HL-60/S4 treated with retinoic acid at 250 ng/mL for 4 days and 3 days (cell line): ENCODE measurements around the gene GMDS.
"Not testable (repeated sequence)": the region's sequence is repeated elsewhere in the genome, so short reads cannot be mapped to it uniquely, and the experiment has no call there.

Source experiments
- in situ Hi-C: fragments of 300-500 bp; cut with MboI; formaldehyde crosslinking; loops from 2 replicates; pipeline ENCODE4 v1.7.0; 2022; ENCODE audit warnings: low sequenced_read_pairs

Gene GMDS

GRCh38 chr6:1848752-1849151 lies 396.7 kb downstream of the GMDS start:
- in situ Hi-C loops = no loop called here

DNA sequence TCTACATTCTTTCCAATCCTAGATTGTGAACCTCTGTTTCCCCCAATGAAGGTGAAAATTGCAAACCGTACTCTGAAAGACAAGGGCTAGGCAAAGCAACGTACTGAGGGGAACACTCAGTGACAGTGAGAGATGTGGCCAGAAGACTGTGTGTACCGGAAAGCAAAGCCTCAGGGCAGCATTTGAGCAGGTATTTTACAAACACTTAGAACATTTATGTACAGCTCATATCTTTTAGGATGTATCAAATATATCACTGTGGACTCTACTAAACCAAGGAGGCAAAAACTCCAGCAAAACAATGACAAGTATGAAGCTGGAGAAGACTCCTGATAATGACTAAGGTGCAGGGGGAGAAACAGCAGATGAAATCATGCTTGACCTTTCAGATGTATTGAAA lies 398.8 kb downstream of the GMDS start:
- in situ Hi-C loops = no loop called here

GRCh38 chr6:1845543-1845942 lies 399.9 kb downstream of the GMDS start:
- in situ Hi-C loops = not testable (repeated sequence)

DNA sequence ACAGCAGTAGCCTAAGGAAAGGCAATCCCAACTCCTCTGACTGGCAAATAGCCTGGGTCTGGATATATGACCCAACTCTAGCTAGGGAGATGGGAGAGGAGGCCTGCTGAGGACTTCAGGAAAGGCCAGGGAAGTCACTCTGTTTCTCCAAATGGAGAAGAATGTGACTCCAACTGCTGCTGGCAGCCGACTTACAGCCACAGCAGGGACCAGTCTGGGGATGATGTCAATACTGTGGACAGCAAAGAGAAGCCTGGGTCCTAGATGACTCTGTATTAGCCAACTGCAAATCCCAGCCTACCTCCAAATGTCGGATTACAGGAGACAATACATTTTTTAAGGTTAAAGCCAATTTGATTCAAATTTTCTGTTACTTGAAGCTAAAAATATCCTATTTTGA lies 403.1 kb downstream of the GMDS start:
- in situ Hi-C loops = no loop called here

DNA sequence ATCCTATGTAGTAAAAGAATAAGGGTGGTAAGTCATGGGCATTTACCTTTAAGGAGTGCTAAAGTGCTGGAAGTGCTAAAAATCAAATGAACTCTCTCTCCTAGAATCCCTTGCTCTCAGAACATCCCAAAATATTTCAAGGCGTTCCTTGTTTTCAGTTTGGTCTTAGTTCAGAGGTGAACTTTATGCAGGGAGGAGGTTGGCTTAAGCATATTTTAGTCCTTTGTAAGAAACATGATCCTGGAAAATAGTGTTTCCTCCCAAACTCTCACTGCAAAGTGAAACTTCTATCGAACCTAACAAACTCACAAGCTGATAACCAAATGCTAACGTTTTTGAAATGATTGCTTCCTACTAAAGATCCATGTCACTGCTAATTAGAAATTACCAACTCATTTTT lies 404.3 kb downstream of the GMDS start:
- in situ Hi-C loops = no loop called here

GRCh38 chr6:1840491-1841121 lies 404.8 kb downstream of the GMDS start:
- in situ Hi-C loops = no loop called here

GRCh38 chr6:1839361-1839760 lies 406.0 kb downstream of the GMDS start:
- in situ Hi-C loops = no loop called here

DNA sequence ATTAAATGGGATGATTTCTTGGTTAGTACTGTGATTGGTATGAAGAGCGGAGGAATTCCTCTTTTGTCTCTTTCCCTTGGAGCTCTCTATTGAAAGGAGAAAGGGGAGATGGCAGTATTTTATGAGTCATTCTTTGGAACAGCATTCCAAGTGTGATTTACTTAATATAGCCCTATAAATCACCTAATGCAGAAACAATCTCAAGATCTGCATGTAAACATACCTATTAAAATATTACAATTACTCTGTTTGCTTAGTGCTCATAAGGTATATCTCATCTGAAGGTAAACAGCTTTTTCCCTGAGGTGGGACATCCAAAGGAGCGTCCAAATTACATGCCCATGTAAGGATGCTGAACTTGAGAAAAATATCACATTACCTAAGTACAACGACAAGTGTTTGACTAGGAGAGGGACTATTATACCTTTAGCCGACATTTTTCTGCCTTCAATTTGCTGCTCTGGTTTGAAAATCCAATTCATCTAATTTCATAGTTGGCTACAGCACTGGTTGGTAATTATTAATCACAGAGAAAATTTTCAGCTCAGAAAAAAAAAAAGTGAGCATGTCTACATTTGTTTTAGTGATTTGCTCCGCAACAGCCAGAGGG lies 406.7 kb downstream of the GMDS start:
- in situ Hi-C loops = no loop called here

DNA sequence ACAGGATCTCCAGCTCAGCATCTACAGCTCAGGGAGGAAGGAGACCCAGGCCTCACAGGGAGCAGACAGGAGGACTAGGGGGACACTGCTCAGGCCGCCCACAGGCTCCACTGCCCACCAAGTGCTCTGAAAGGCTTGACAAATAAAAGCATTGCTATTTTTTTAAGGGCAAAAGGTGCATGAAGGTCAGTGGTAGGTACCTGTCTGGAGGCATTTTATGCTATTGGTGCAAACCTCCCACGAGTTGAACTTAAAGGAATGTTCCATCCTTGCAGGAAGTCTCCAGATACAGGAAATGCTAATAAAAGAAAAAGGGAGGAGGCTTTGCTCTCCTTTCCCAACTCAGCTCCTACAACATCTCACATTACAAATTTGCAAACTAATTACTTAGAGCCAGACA lies 407.6 kb downstream of the GMDS start:
- in situ Hi-C loops = no loop called here

- in situ Hi-C loops = no loop called here
These were observed 408.7 kb downstream of the GMDS start for GRCh38 chr6:1836690-1837089.

- in situ Hi-C loops = no loop called here
These were observed 410.5 kb downstream of the GMDS start for GRCh38 chr6:1834646-1835516.

DNA sequence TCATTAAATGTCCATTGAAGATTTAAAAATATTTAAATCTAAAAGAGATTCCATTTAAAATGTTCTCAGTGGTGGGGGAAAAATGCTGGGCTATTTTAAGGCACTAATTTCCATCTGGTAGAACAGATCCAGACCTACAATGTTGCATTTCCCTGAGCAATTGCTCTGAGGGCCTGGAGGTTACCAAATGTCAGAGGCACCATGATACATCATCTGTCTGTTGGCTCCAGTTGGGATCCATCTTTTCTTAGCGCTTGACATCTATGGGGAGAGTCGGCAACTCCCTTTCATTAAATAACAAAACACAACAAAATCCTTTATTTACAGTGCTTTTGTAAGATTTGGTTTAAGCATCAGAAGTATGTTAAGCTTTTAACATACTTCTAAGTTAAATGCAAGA lies 411.2 kb downstream of the GMDS start:
- in situ Hi-C loops = no loop called here

- in situ Hi-C loops = no loop called here
These were observed 412.3 kb downstream of the GMDS start for GRCh38 chr6:1832844-1833787.

- in situ Hi-C loops = no loop called here
These were observed 413.0 kb downstream of the GMDS start for GRCh38 chr6:1832358-1832757.

DNA sequence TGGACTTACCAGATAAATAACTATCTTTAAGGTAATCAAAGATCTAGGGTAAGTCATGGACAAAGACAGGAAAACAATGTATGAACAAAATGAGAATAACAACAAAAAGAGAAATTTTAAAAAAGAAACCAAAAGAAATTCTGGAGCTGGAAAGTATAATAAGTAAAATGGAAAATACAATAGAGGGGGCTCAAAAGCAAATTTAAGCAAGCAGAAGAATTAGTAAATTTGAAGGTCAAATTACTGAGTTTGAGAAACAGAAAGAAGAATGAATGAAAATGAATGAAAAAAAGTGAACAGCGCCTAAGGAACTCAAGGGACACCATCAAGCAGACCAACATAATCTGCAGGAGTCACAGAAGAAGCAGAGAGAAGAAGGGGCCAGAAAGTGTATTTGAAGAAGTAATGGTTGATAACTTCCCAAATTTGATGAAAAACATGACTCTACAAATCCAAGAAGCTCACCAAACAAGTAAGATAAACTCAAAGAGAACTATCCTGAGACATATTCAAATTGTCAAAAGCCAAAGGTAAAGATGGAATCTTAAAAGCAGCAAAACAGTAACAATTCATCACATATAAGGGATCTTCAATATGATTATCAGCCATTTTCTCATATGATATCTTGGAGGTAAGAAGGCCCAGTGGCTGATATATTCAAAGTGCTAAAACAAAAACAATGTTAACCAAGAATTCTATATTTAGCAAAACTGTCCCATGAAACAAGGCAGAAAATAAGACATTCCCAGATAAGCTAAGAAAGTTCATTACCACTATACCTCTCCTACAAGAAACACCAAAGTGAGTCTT lies 417.2 kb downstream of the GMDS start:
- in situ Hi-C loops = no loop called here

DNA sequence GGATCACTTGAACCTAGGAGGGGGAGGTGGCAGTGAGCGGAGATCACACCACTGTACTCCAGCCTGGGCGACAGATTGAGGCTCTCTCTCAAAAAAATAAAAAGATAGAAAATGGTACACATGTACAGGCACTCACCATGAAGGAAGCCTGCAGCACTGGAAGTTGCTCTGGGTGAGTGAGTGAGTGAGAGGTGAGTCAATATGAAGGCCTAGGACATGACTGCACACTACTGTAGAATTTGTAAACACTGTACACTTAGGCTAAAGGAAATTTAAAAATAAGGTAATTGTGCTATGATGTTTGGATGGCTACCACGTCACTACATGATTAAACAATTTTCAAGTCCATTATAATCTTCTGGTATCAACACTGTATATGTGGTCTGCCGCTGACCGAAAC lies 419.5 kb downstream of the GMDS start:
- in situ Hi-C loops = no loop called here

- in situ Hi-C loops = no loop called here
These were observed 420.1 kb downstream of the GMDS start for GRCh38 chr6:1825277-1825676.

GRCh38 chr6:1821513-1822183 lies 423.8 kb downstream of the GMDS start:
- in situ Hi-C loops = no loop called here

DNA sequence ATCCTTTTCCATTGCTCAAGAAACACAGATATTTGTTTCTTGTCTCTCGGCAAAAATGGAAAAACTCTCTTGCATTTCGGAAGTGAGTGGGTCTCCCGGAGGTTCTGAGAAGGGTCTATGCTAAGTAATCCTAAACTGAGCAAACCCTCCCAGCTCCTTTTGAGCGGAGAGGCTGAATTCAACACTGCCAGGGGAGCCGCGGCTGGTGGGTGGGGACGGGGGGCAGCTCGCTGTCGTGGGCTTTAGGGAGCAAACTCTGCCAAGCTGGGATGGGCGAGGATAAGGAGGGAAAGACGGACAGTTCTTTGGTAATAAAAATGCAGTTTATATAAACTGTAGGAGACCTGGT lies 424.3 kb downstream of the GMDS start:
- in situ Hi-C loops = no loop called here

- in situ Hi-C loops = no loop called here
These were observed 424.7 kb downstream of the GMDS start for GRCh38 chr6:1820714-1821113.
